K562 (cell line): ENCODE measurements around the gene DCAF4L1. TPM values are rescaled to one million over a fixed set of nuclear protein-coding genes. Genes with fewer than 3 reads are reported as not detected.

Experiments used
- ARHGAP35 ChIP-seq: fragments of 450-650 bp; IDR thresholded peaks from 2 replicates; pipeline ENCODE4 v1.6.1; 2018; ENCODE audit not compliant: partially characterized antibody
- CBX5 ChIP-seq: IDR thresholded peaks from 2 replicates; pipeline ENCODE4 v1.6.1; 2014; ENCODE audit warnings: low read depth, borderline replicate concordance
- CEBPG ChIP-seq, 3 experiments: fragments of 200-800 bp in 1 of 3; sonication (Bioruptor generic) in 1 of 3; sonication (generic) in 1 of 3; formaldehyde crosslinking in 1 of 3; IDR thresholded peaks in 2 of 3; conservative IDR thresholded peaks in 1 of 3; 2 replicates each; pipeline versions ENCODE4 v1.6.1 to v1.8.0; 2016 to 2022; ENCODE audit warnings: missing compliant biosample characterization in 2 of 3, missing genetic modification characterization in 2 of 3, mild to moderate bottlenecking in 1 of 3, missing genetic modification reagents in 1 of 3
- HNRNPK ChIP-seq: fragments of 200-400 bp; formaldehyde crosslinking; IDR thresholded peaks from one replicate; pipeline ENCODE4 v1.6.1; 2018; ENCODE audit warnings: mild to moderate bottlenecking, low read depth, low read length; ENCODE audit not compliant: poor library complexity, severe bottlenecking
- MAFF ChIP-seq: IDR thresholded peaks from 2 replicates; pipeline ENCODE4 v1.6.1; 2012; ENCODE audit warnings: low read length, improper control_type of control experiment
- RCOR1 ChIP-seq, 2 experiments: IDR thresholded peaks; 2 replicates each; pipeline ENCODE4 v1.6.1; 2012; ENCODE audit warnings: low read depth in 2 of 2, low read length in 2 of 2, borderline replicate concordance in 1 of 2, improper control_type of control experiment in 1 of 2
- RREB1 ChIP-seq: fragments of 250-450 bp; sonication (Bioruptor Pico); IDR thresholded peaks from 2 replicates; pipeline ENCODE4 v1.4.0; 2020
- ZBTB40 ChIP-seq, 2 experiments: fragments of 450-650 bp in 1 of 2; sonication (generic) in 1 of 2; formaldehyde crosslinking in 1 of 2; IDR thresholded peaks; 2 replicates each; pipeline versions ENCODE4 v1.7.1 to v1.9.0; 2016 to 2022; ENCODE audit warnings: inconsistent platforms in 1 of 2, mild to moderate bottlenecking in 1 of 2, missing genetic modification reagents in 1 of 2
- ZFPM2 ChIP-seq: fragments of 250-450 bp; sonication (Bioruptor Pico); IDR thresholded peaks from 2 replicates; pipeline ENCODE4 v1.5.1; 2022; ENCODE audit warnings: mild to moderate bottlenecking
- ZNF175 ChIP-seq: fragments of 200-800 bp; sonication (Bioruptor generic); IDR thresholded peaks from 2 replicates; pipeline ENCODE4 v1.6.1; 2016; ENCODE audit warnings: low read depth, mild to moderate bottlenecking, missing genetic modification characterization, missing compliant biosample characterization
- ZSCAN29 ChIP-seq: fragments of 450-650 bp; IDR thresholded peaks from 2 replicates; pipeline ENCODE4 v1.6.1; 2017
- polyA plus RNA-seq, 8 experiments: library from polyadenylated mRNA; depleted of rRNA in 4 of 8; stranded (reverse) in 5 of 8; unstranded in 3 of 8; fragments of >200 nt; fragmentation: Nextera tagmentation in 2 of 8; fragmentation: Illumina TruSeq in 1 of 8; extraction: Ambion mirVana in 2 of 8; extraction: Trizol in 1 of 8; gene quantifications; 2 replicates each; pipeline versions ENCODE4 v1.2.1 to v1.2.3, GENCODE V29; 2011 to 2014; ENCODE audit warnings: inconsistent platforms in 1 of 8, missing spikeins in 1 of 8
- total RNA-seq, 7 experiments: library from RNA; depleted of rRNA in 6 of 7; stranded (reverse); fragments of >200 nt in 6 of 7; fragmentation: Illumina TruSeq in 2 of 7; extraction: Trizol in 2 of 7; gene quantifications; 2 replicates each; pipeline versions ENCODE4 v1.2.1 to v1.2.3, GENCODE V29; 2011 to 2021; ENCODE audit warnings: low replicate concordance in 1 of 7

Gene DCAF4L1
- total and polyA plus RNA-seq, 9 of the 15 experiments (the other 6 are each of a cell fraction or from before 2014, with no cell fraction given) = 0.17 to 0.64 (median 0.36) TPM

GRCh38 chr4:41991916-41992767 is 10.6 kb downstream of the DCAF4L1 start (continued):
- no peak for TF ChIP-seq RREB1
- no peak for TF ChIP-seq CBX5
- TF ChIP-seq MAFF = no peak; the same call in 1 of the 2 replicates
- TF ChIP-seq ZNF175 (CRISPR knock-in tag) = no peak
- TF ChIP-seq HNRNPK = no peak
- TF ChIP-seq CEBPG (CRISPR knock-in tag; IDR thresholded peaks at IDR 0.05) = no peak
- TF ChIP-seq CEBPG (tag; conservative IDR thresholded peaks at IDR 0.05 in 1 of 2, IDR thresholded peaks at IDR 0.05 in 1 of 2) = no peak
- TF ChIP-seq ARHGAP35 = no peak
- no peak for TF ChIP-seq RCOR1 (IDR thresholded peaks at IDR 0.05; ENCODE audit: borderline replicate concordance in 1 of 2, low read depth in 2 of 2, low read length in 2 of 2)
- no peak for TF ChIP-seq ZSCAN29
- TF ChIP-seq ZFPM2 (CRISPR knock-in tag) = no peak
- 0 out of 2 replicates have a peak, but pooled peaks have one; percentile 19 for TF ChIP-seq ZBTB40 (IDR thresholded peaks at IDR 0.05)
- no peak for TF ChIP-seq ZBTB40 (CRISPR knock-in tag; IDR thresholded peaks at IDR 0.05)
